H1 (cell line): Measurements from ENCODE around the gene CCT3. TPM values are rescaled to one million over a fixed set of nuclear protein-coding genes. Genes with fewer than 3 reads are reported as not detected.

Experiments
- CTCF ChIA-PET: fragments of 300-600 bp; sonication (Branson Sonifier 250); formaldehyde crosslinking; loops from one replicate; lab custom pipeline; 2021; ENCODE audit not compliant: partially characterized antibody; lab: Charles Lee
- POLR2A ChIA-PET: fragments of 300-600 bp; sonication (Branson Sonifier 250); formaldehyde crosslinking; loops from one replicate; lab custom pipeline; 2021; ENCODE audit warnings: inconsistent platforms; ENCODE audit not compliant: partially characterized antibody; lab: Charles Lee
- DNase-seq, 2 experiments: peaks; one replicate each; pipeline versions ENCODE4 v3.0.0 to v3.0.0-alpha.2; 2010 to 2022; ENCODE audit warnings: low spot score in 2 of 2, low read depth in 1 of 2, mixed read lengths in 1 of 2
- FAIRE-seq: peaks from 2 replicates; lab custom pipeline; 2011; peaks lifted over from hg19 to GRCh38; lab: Jason Lieb, UNC
- H2AFZ ChIP-seq: 2 replicates; pipeline ENCODE4 v1.8.1; 2012; ENCODE audit warnings: low read length, inconsistent platforms
- H2AK5ac ChIP-seq: 2 replicates; pipeline ENCODE4 v1.6.1; 2013; ENCODE audit warnings: low read depth, low read length
- H2BK120ac ChIP-seq: replicated peaks from 2 replicates; pipeline ENCODE3; 2013; ENCODE audit warnings: low read depth, low read length, inconsistent platforms
- H2BK12ac ChIP-seq: 2 replicates; pipeline ENCODE4 v1.6.1; 2013; ENCODE audit warnings: low read depth, low read length
- H2BK15ac ChIP-seq: 2 replicates; pipeline ENCODE4 v1.6.1; 2013; ENCODE audit warnings: low read length
- H2BK20ac ChIP-seq: 2 replicates; pipeline ENCODE4 v1.6.1; 2013; ENCODE audit warnings: low read length
- H2BK5ac ChIP-seq: 2 replicates; pipeline ENCODE4 v1.6.1; 2013; ENCODE audit warnings: low read depth, low read length
- H3K14ac ChIP-seq: 2 replicates; pipeline ENCODE4 v1.6.1; 2013; ENCODE audit warnings: inconsistent platforms; ENCODE audit not compliant: insufficient read length
- H3K18ac ChIP-seq: 2 replicates; pipeline ENCODE4 v1.6.1; 2013; ENCODE audit warnings: low read length; ENCODE audit errors: extremely low read depth
- H3K23ac ChIP-seq: 2 replicates; pipeline ENCODE4 v1.6.1; 2013; ENCODE audit warnings: inconsistent platforms; ENCODE audit not compliant: insufficient read length
- H3K23me2 ChIP-seq: 2 replicates; pipeline ENCODE4 v1.6.1; 2013; ENCODE audit warnings: low read depth, low read length
- H3K27ac ChIP-seq: 2 replicates; pipeline ENCODE4 v1.6.1; 2011; ENCODE audit warnings: low read depth, low read length, inconsistent platforms
- H3K27me3 ChIP-seq, 4 experiments: replicated peaks in 1 of 4; 1 replicate in 1 of 4; 2 replicates in 3 of 4; pipeline versions ENCODE4 v1.6.1 to v1.8.1; 2011 to 2013; ENCODE audit warnings: low read length in 3 of 4, mild to moderate bottlenecking in 3 of 4, inconsistent platforms in 2 of 4, mixed read lengths in 2 of 4, moderate library complexity in 1 of 4; ENCODE audit not compliant: control insufficient read depth in 3 of 4, insufficient read depth in 3 of 4; ENCODE audit errors: extremely low read depth in 1 of 4
- H3K36me3 ChIP-seq, 4 experiments: 2 replicates each; pipeline versions ENCODE4 v1.6.1 to v1.8.1; 2011 to 2013; ENCODE audit warnings: mild to moderate bottlenecking in 4 of 4, low read length in 3 of 4, moderate library complexity in 2 of 4, control low read depth in 1 of 4, inconsistent platforms in 1 of 4; ENCODE audit not compliant: insufficient read depth in 4 of 4, control insufficient read depth in 2 of 4
- H3K4ac ChIP-seq: replicated peaks from 2 replicates; pipeline ENCODE3; 2013; ENCODE audit warnings: low read length, low read depth, mixed read lengths, inconsistent platforms; ENCODE audit not compliant: insufficient read length
- H3K4me1 ChIP-seq, 4 experiments: replicated peaks in 1 of 4; 1 replicate in 1 of 4; 2 replicates in 3 of 4; pipeline versions ENCODE4 v1.6.1 to v1.8.1; 2011 to 2013; ENCODE audit warnings: low read length in 3 of 4, inconsistent platforms in 2 of 4, mixed read lengths in 1 of 4; ENCODE audit not compliant: insufficient read depth in 4 of 4, control insufficient read depth in 3 of 4
- H3K4me2 ChIP-seq, 2 experiments: 2 replicates each; pipeline versions ENCODE4 v1.6.1 to v1.8.1; 2011 to 2013; ENCODE audit warnings: low read depth in 2 of 2, low read length in 2 of 2, control low read depth in 1 of 2, inconsistent platforms in 1 of 2, mild to moderate bottlenecking in 1 of 2; ENCODE audit not compliant: insufficient read depth in 1 of 2
- H3K4me3 ChIP-seq, 4 experiments: fragments of 200-600, 300-600 bp in 1 of 4; sonication (generic), shearing (Covaris generic), sonication (Bioruptor Twin) in 1 of 4; 2 replicates each; pipeline versions ENCODE4 v1.5.1 to v1.8.1; 2011 to 2016; ENCODE audit warnings: low read length in 4 of 4, low read depth in 3 of 4, control low read depth in 2 of 4, inconsistent platforms in 2 of 4, mild to moderate bottlenecking in 2 of 4, mixed read lengths in 1 of 4, moderate library complexity in 1 of 4; ENCODE audit not compliant: insufficient read depth in 2 of 4; ENCODE audit errors: extremely low read depth in 1 of 4
- H3K56ac ChIP-seq: replicated peaks from 2 replicates; pipeline ENCODE3; 2013; ENCODE audit warnings: low read depth, mild to moderate bottlenecking, mixed read lengths, low read length, inconsistent platforms; ENCODE audit not compliant: insufficient read length
- H3K79me1 ChIP-seq: 2 replicates; pipeline ENCODE4 v1.6.1; 2013; ENCODE audit warnings: low read depth, low read length, control low read depth
- H3K79me2 ChIP-seq, 2 experiments: 2 replicates each; pipeline versions ENCODE4 v1.6.1 to v1.8.1; 2012 to 2013; ENCODE audit warnings: low read length in 2 of 2, mild to moderate bottlenecking in 2 of 2, inconsistent platforms in 1 of 2; ENCODE audit not compliant: insufficient read depth in 2 of 2, control insufficient read depth in 1 of 2
- H3K9ac ChIP-seq, 4 experiments: replicated peaks in 1 of 4; 1 replicate in 1 of 4; 2 replicates in 3 of 4; pipeline versions ENCODE4 v1.6.1 to v1.8.1; 2011 to 2013; ENCODE audit warnings: low read depth in 3 of 4, low read length in 3 of 4, control low read depth in 2 of 4, mild to moderate bottlenecking in 2 of 4, moderate library complexity in 2 of 4, inconsistent platforms in 1 of 4; ENCODE audit errors: extremely low read depth in 1 of 4
- H3K9me3 ChIP-seq, 2 experiments: 2 replicates each; pipeline versions ENCODE4 v1.6.1 to v1.8.1; 2012 to 2013; ENCODE audit warnings: mild to moderate bottlenecking in 2 of 2, moderate library complexity in 2 of 2, control low read depth in 1 of 2, inconsistent platforms in 1 of 2, low read depth in 1 of 2, low read length in 1 of 2, mixed read lengths in 1 of 2; ENCODE audit not compliant: insufficient read depth in 2 of 2
- H4K20me1 ChIP-seq, 2 experiments: replicated peaks in 1 of 2; 2 replicates each; pipeline versions ENCODE3 to v1.8.1; 2011 to 2013; ENCODE audit warnings: inconsistent platforms in 2 of 2, low read length in 2 of 2, mild to moderate bottlenecking in 1 of 2; ENCODE audit not compliant: insufficient read depth in 2 of 2, control insufficient read depth in 1 of 2
- H4K5ac ChIP-seq: 2 replicates; pipeline ENCODE4 v1.6.1; 2013; ENCODE audit warnings: low read length, low read depth, mixed read lengths, inconsistent platforms; ENCODE audit not compliant: insufficient read length
- H4K8ac ChIP-seq: 2 replicates; pipeline ENCODE4 v1.8.0; 2013; ENCODE audit warnings: mild to moderate bottlenecking, moderate library complexity, low read length, inconsistent platforms; ENCODE audit not compliant: insufficient read depth; ENCODE audit errors: extremely low read depth
- H4K91ac ChIP-seq: replicated peaks from 2 replicates; pipeline ENCODE3; 2013; ENCODE audit warnings: low read length, mixed read lengths, inconsistent platforms; ENCODE audit not compliant: insufficient read length
- CEBPB ChIP-seq: IDR thresholded peaks from 2 replicates; pipeline ENCODE4 v1.6.1; 2012; ENCODE audit warnings: low read depth, low read length
- KDM5A ChIP-seq: fragments of 200-600 bp; IDR thresholded peaks from 2 replicates; pipeline ENCODE4 v1.7.1; 2012; ENCODE audit warnings: mild to moderate bottlenecking, low read length, inconsistent platforms, mixed read lengths
- POLR2A ChIP-seq, 2 experiments: IDR thresholded peaks; 1 replicate in 1 of 2; 2 replicates in 1 of 2; pipeline ENCODE4 v1.6.1; 2011; ENCODE audit warnings: low read depth in 2 of 2, low read length in 2 of 2, mild to moderate bottlenecking in 2 of 2; ENCODE audit errors: control extremely low read depth in 1 of 2
- RXRA ChIP-seq: IDR thresholded peaks from 2 replicates; pipeline ENCODE4 v1.6.1; 2011; ENCODE audit warnings: low read depth, mild to moderate bottlenecking, low read length, moderate library complexity; ENCODE audit not compliant: insufficient read depth
- SP4 ChIP-seq: IDR thresholded peaks from 2 replicates; pipeline ENCODE4 v1.6.1; 2012; ENCODE audit warnings: low read length, inconsistent platforms
- WGBS, 2 experiments: shearing (Covaris generic) in 1 of 2; methylation state at CpG; one replicate each; pipeline versions ENCODE4 v1.1.6 to v1.1.7; 2013 to 2015; ENCODE audit warnings: low lambda C conversion rate in 2 of 2, mixed read lengths in 2 of 2, inconsistent platforms in 1 of 2, low coverage in 1 of 2, missing lambda C conversion rate in 1 of 2; ENCODE audit not compliant: insufficient replicate concordance in 2 of 2, insufficient coverage in 1 of 2, insufficient read length in 1 of 2; ENCODE audit errors: extremely low coverage in 1 of 2, missing lambda C conversion rate in 1 of 2; 5-methylcytosine and 5-hydroxymethylcytosine counted together
- polyA plus RNA-seq, 7 experiments: library from polyadenylated mRNA; depleted of rRNA in 3 of 7; stranded (reverse) in 5 of 7; unstranded in 2 of 7; fragments of >200 nt in 5 of 7; fragments of 200-250 nt in 2 of 7; gene quantifications; 1 replicate in 5 of 7; 2 replicates in 1 of 7; 4 replicates in 1 of 7; pipeline versions ENCODE4 v1.2.1 to v1.2.3, GENCODE V29; 2011 to 2013; ENCODE audit warnings: missing spikeins in 2 of 7, mixed read lengths in 2 of 7
- total RNA-seq: library from RNA; stranded (reverse); fragmentation: NEBNext Ultra II Directional; extraction: Animal tissue kit (Norgen Biotek cat#: 25700); gene quantifications from 2 replicates; pipeline ENCODE4 v1.2.1, GENCODE V29; 2021

The CCT3 gene
- total and polyA plus RNA-seq, 2 of the 8 experiments (the other 6 are each of a cell fraction or from before 2014, with no cell fraction given), result 431 to 480 TPM

DNA sequence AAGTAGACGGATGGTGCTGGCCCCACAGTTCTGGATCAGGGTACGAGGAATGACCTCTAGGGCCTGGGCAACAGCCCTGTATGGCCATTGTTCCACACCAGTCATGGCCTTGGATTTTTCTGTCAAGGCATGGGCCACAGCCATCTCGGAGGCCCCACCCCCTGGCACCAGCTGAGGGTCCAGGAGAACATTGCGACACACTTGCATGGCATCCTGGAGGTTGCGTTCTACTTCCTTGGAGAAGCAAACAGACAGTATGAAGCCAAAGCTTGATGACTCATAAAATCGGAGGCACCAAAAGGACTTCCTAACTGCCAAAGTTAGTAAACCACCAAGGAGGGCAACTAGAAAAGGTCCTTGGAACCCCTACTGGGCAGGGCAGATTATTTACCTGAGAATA, 27.1 kb downstream of the CCT3 start:
- ChIA-PET POLR2A (interaction anchor here (1.3 to 2.6 kb wide), 3 partner anchors 14 to 39 kb away, joined by 3 to 9 read pairs (median 5); partner anchors contain the start of genes SMG5 and TMEM79), CTCF (interaction anchor here (1.4 kb wide), 1 partner anchor 88 kb away, joined by 3 read pairs; no protein-coding TSS in a partner anchor)
- H3K4ac ChIP-seq, result no peak overlapping the region
- no peak overlapping the region for H3K27ac ChIP-seq
- H3K23ac ChIP-seq, result no peak overlapping the region
- no peaks in the 10 kb centered on the region for H3K23me2 ChIP-seq
- H3K9ac ChIP-seq, result no peak overlapping the region
- DNase-seq (no peak), FAIRE-seq (no peak)
- H3K9me3 ChIP-seq, result no peaks in the 10 kb centered on the region
- H4K8ac ChIP-seq, result no peak overlapping the region
- H2BK5ac ChIP-seq, result no peak overlapping the region
- no peak overlapping the region for H2BK15ac ChIP-seq
- no peak overlapping the region for H3K4me3 ChIP-seq
- H3K4me2 ChIP-seq, result no peak overlapping the region
- H2BK20ac ChIP-seq, result no peak overlapping the region
- no peak overlapping the region for H3K18ac ChIP-seq
- H3K27me3 ChIP-seq, result no peaks in the 10 kb centered on the region
- no peak overlapping the region for H2BK12ac ChIP-seq
- H2AFZ ChIP-seq, result no peak overlapping the region
- TF ChIP-seq POLR2A (IDR thresholded peaks at IDR 0.05; ENCODE audit: control extremely low read depth in 1 of 2, low read depth in 2 of 2, low read length in 2 of 2), result 0 out of 3 replicates have a peak, but pooled peaks of 1 of the 2 experiments have one; percentile 28
- peak; percentile 42; the same call in 1 of the 2 replicates for TF ChIP-seq CEBPB
- no peak for TF ChIP-seq KDM5A
- no peak for TF ChIP-seq SP4
- TF ChIP-seq RXRA, result no peak
- no peaks in the 10 kb centered on the region for H3K4me1 ChIP-seq
- no peak overlapping the region for H3K14ac ChIP-seq
- H4K91ac ChIP-seq, result no peak overlapping the region
- no peaks in the 10 kb centered on the region for H3K79me2 ChIP-seq
- H3K56ac ChIP-seq, result no peak overlapping the region
- peaks cover 35 to 82% (median 66%) of the 10 kb centered on the region in 4 experiments for H3K36me3 ChIP-seq
- no peak overlapping the region for H2BK120ac ChIP-seq
- no peak overlapping the region for H4K5ac ChIP-seq
- peaks cover 0 to 5% of the 10 kb centered on the region in 2 experiments for H4K20me1 ChIP-seq
- H3K79me1 ChIP-seq, result no peaks in the 10 kb centered on the region
- 91% methylated on average over 6 of the region's 6 CpGs; no CpG with 5 or more reads in 1 of the 2 experiments for WGBS, 2 experiments
- no peak overlapping the region for H2AK5ac ChIP-seq
